IMR-90 (cell line): ENCODE data around the gene STOX2. TPM values are rescaled to one million over a fixed set of nuclear protein-coding genes. Genes with fewer than 3 reads are reported as not detected.

ENCODE experiments used
- ATAC-seq: fragments of 200-7000 bp; cut with Tn5 transposase; 2 replicates; pipeline ENCODE4 v1.9.1; 2020; ENCODE audit warnings: low read depth, mild to moderate bottlenecking, moderate library complexity
- BruUV-seq: library from RNA; stranded (reverse); fragments of 400-500 nt; replicated peaks from 2 replicates; lab custom pipeline; 2021; lab: Mats Ljungman, UMichigan
- CTCF ChIA-PET: fragments of 300-600 bp; formaldehyde crosslinking; extraction: SDS; loops from one replicate; lab custom pipeline; 2021; ENCODE audit warnings: antibody characterized with exemption; lab: Yijun Ruan, JAX
- POLR2A ChIA-PET: fragments of 300-600 bp; sonication (Branson Sonifier 250); formaldehyde crosslinking; loops from one replicate; lab custom pipeline; 2022; ENCODE audit warnings: antibody characterized with exemption; ENCODE audit not compliant: unreplicated experiment; lab: Charles Lee
- DNase-seq: peaks from one replicate; pipeline ENCODE4 v3.0.0; 2013
- H2AFZ ChIP-seq: replicated peaks from 2 replicates; pipeline ENCODE3; 2013; ENCODE audit warnings: low read length, mild to moderate bottlenecking; ENCODE audit not compliant: poor library complexity
- H2AK5ac ChIP-seq: 2 replicates; pipeline ENCODE4 v1.6.1; 2013; ENCODE audit warnings: low read depth, low read length, inconsistent platforms
- H2AK9ac ChIP-seq: replicated peaks from 2 replicates; pipeline ENCODE3; 2013; ENCODE audit warnings: mild to moderate bottlenecking, low read depth, low read length, moderate library complexity; ENCODE audit not compliant: poor library complexity
- H2BK120ac ChIP-seq: 2 replicates; pipeline ENCODE4 v1.6.1; 2013; ENCODE audit warnings: low read depth, low read length, inconsistent platforms
- H2BK15ac ChIP-seq: 3 replicates; pipeline ENCODE4 v1.6.1; 2013; ENCODE audit warnings: low read depth, low read length, inconsistent platforms
- H2BK20ac ChIP-seq: 2 replicates; pipeline ENCODE4 v1.6.1; 2013; ENCODE audit warnings: low read depth, mild to moderate bottlenecking, inconsistent platforms, low read length, moderate library complexity
- H2BK5ac ChIP-seq: 2 replicates; pipeline ENCODE4 v1.6.1; 2013; ENCODE audit warnings: mild to moderate bottlenecking, low read depth, low read length, inconsistent platforms; ENCODE audit not compliant: poor library complexity, severe bottlenecking
- H3K14ac ChIP-seq: replicated peaks from 2 replicates; pipeline ENCODE4 v1.6.1; 2013; ENCODE audit warnings: low read depth, low read length, inconsistent platforms
- H3K18ac ChIP-seq: 2 replicates; pipeline ENCODE4 v1.6.1; 2013; ENCODE audit warnings: low read depth, low read length, control low read depth
- H3K23ac ChIP-seq: 2 replicates; pipeline ENCODE4 v1.6.1; 2013; ENCODE audit warnings: low read depth, low read length, inconsistent platforms
- H3K27ac ChIP-seq: 2 replicates; pipeline ENCODE4 v1.5.1; 2013; ENCODE audit warnings: mild to moderate bottlenecking, control low read depth, low read length; ENCODE audit not compliant: insufficient read depth
- H3K27me3 ChIP-seq: 2 replicates; pipeline ENCODE4 v1.6.1; 2013; ENCODE audit warnings: low read length; ENCODE audit not compliant: control insufficient read depth, insufficient read depth
- H3K36me3 ChIP-seq: 2 replicates; pipeline ENCODE4 v1.6.1; 2013; ENCODE audit warnings: low read length, mixed read lengths; ENCODE audit not compliant: control insufficient read depth, insufficient read depth
- H3K4ac ChIP-seq: 2 replicates; pipeline ENCODE4 v1.6.1; 2013; ENCODE audit warnings: low read depth, low read length, inconsistent platforms
- H3K4me1 ChIP-seq: 2 replicates; pipeline ENCODE4 v1.6.1; 2013; ENCODE audit warnings: low read length, mixed read lengths; ENCODE audit not compliant: control insufficient read depth, insufficient read depth
- H3K4me2 ChIP-seq: 2 replicates; pipeline ENCODE4 v1.6.1; 2013; ENCODE audit warnings: low read depth, mild to moderate bottlenecking, control low read depth, low read length, moderate library complexity
- H3K4me3 ChIP-seq: 2 replicates; pipeline ENCODE4 v1.5.1; 2013; ENCODE audit warnings: low read depth, mild to moderate bottlenecking, control low read depth, low read length, moderate library complexity; ENCODE audit not compliant: insufficient read depth
- H3K56ac ChIP-seq: 2 replicates; pipeline ENCODE4 v1.6.1; 2013; ENCODE audit warnings: low read length, inconsistent platforms; ENCODE audit not compliant: insufficient read depth; ENCODE audit errors: extremely low read depth
- H3K79me1 ChIP-seq, 2 experiments: 2 replicates each; pipeline ENCODE4 v1.6.1; 2013; ENCODE audit warnings: low read length in 2 of 2, inconsistent platforms in 1 of 2, low read depth in 1 of 2
- H3K9ac ChIP-seq: 2 replicates; pipeline ENCODE4 v1.6.1; 2013; ENCODE audit warnings: low read depth, low read length, control low read depth
- H3K9me1 ChIP-seq: 2 replicates; pipeline ENCODE4 v1.6.1; 2013; ENCODE audit warnings: low read length, inconsistent platforms; ENCODE audit not compliant: insufficient read depth
- H3K9me3 ChIP-seq: 2 replicates; pipeline ENCODE4 v1.6.1; 2013; ENCODE audit warnings: low read length; ENCODE audit not compliant: control insufficient read depth, insufficient read depth
- H4K20me1 ChIP-seq: 2 replicates; pipeline ENCODE4 v1.6.1; 2013; ENCODE audit warnings: low read length, inconsistent platforms; ENCODE audit not compliant: insufficient read depth
- H4K5ac ChIP-seq: 2 replicates; pipeline ENCODE4 v1.6.1; 2013; ENCODE audit warnings: mild to moderate bottlenecking, low read depth, low read length, control low read depth
- H4K8ac ChIP-seq, 2 experiments: 2 replicates each; pipeline ENCODE4 v1.6.1; 2013; ENCODE audit warnings: low read depth in 2 of 2, low read length in 2 of 2, control low read depth in 1 of 2, inconsistent platforms in 1 of 2
- H4K91ac ChIP-seq: 2 replicates; pipeline ENCODE4 v1.6.1; 2013; ENCODE audit warnings: low read depth, low read length, inconsistent platforms; ENCODE audit not compliant: insufficient read depth
- BHLHE40 ChIP-seq: fragments of 150-350 bp; IDR thresholded peaks from 2 replicates; pipeline ENCODE4 v1.6.1; 2016; ENCODE audit warnings: mild to moderate bottlenecking, low read depth, low read length
- CEBPB ChIP-seq: IDR thresholded peaks from 2 replicates; pipeline ENCODE4 v1.6.1; 2012; ENCODE audit warnings: low read depth, low read length, improper control_type of control experiment
- CHD1 ChIP-seq: IDR thresholded peaks from 2 replicates; pipeline ENCODE4 v1.6.1; 2012; ENCODE audit warnings: low read depth, low read length, improper control_type of control experiment
- ELK1 ChIP-seq: fragments of 150-350 bp; IDR thresholded peaks from 2 replicates; pipeline ENCODE4 v1.6.1; 2016; ENCODE audit warnings: low read depth, mild to moderate bottlenecking, low read length, moderate library complexity, borderline replicate concordance
- FOS ChIP-seq: fragments of 150-350 bp; IDR thresholded peaks from 2 replicates; pipeline ENCODE4 v1.6.1; 2016; ENCODE audit warnings: low read depth, low read length
- MAFK ChIP-seq: IDR thresholded peaks from 2 replicates; pipeline ENCODE4 v1.6.1; 2012; ENCODE audit warnings: low read depth, low read length, improper control_type of control experiment
- MAZ ChIP-seq: IDR thresholded peaks from 2 replicates; pipeline ENCODE4 v1.6.1; 2012; ENCODE audit warnings: low read depth, mild to moderate bottlenecking, low read length, improper control_type of control experiment, moderate library complexity, borderline replicate concordance
- MXI1 ChIP-seq: IDR thresholded peaks from 2 replicates; pipeline ENCODE4 v1.6.1; 2012; ENCODE audit warnings: low read depth, mild to moderate bottlenecking, low read length, moderate library complexity, borderline replicate concordance
- NFE2L2 ChIP-seq: fragments of 150-350 bp; IDR thresholded peaks from 2 replicates; pipeline ENCODE4 v1.6.1; 2016; ENCODE audit warnings: low read depth, mild to moderate bottlenecking, low read length
- POLR2A ChIP-seq: IDR thresholded peaks from 2 replicates; pipeline ENCODE4 v1.6.1; 2012; ENCODE audit warnings: mild to moderate bottlenecking, low read depth, low read length
- RAD21 ChIP-seq: IDR thresholded peaks from 2 replicates; pipeline ENCODE4 v1.6.1; 2012; ENCODE audit warnings: low read length, improper control_type of control experiment
- RCOR1 ChIP-seq: IDR thresholded peaks from 2 replicates; pipeline ENCODE4 v1.6.1; 2012; ENCODE audit warnings: mild to moderate bottlenecking, low read length, improper control_type of control experiment; ENCODE audit not compliant: insufficient replicate concordance
- RFX5 ChIP-seq: IDR thresholded peaks from 2 replicates; pipeline ENCODE4 v1.8.0; 2012; ENCODE audit warnings: low read depth, mild to moderate bottlenecking, low read length, moderate library complexity
- WGBS, 2 experiments: methylation state at CpG; one replicate each; pipeline versions ENCODE4 v1.1.5 to v1.1.7; 2013; ENCODE audit warnings: missing lambda C conversion rate in 2 of 2; ENCODE audit not compliant: insufficient read length in 1 of 2; ENCODE audit errors: extremely low coverage in 2 of 2; 5-methylcytosine and 5-hydroxymethylcytosine counted together
- dilution Hi-C: fragments of 300-500 bp; cut with HindIII; formaldehyde crosslinking; loops from one replicate; pipeline ENCODE4 v1.14.3; 2018; ENCODE audit warnings: low sequenced_read_pairs; ENCODE audit not compliant: unreplicated experiment
- in situ Hi-C: fragments of 300-500 bp; cut with MboI; formaldehyde crosslinking; loops from 3 replicates; pipeline ENCODE4 v1.14.3; 2019; ENCODE audit warnings: low sequenced_read_pairs, inconsistent platforms, mixed read lengths
- intact Hi-C: fragments of 100-400 bp; cut with micrococcal nuclease; formaldehyde crosslinking; loops from 2 replicates; pipeline ENCODE4 v1.10.0; 2022
- polyA plus RNA-seq, 3 experiments: library from polyadenylated mRNA; depleted of rRNA; stranded (reverse); fragments of >200 nt; gene quantifications; 2 replicates each; pipeline ENCODE4 v1.2.3, GENCODE V29; 2012; ENCODE audit warnings: low replicate concordance in 1 of 3
- total RNA-seq: library from RNA; depleted of rRNA; stranded (reverse); fragments of >200 nt; gene quantifications from 2 replicates; pipeline ENCODE4 v1.2.3, GENCODE V29; 2012
- TF ChIP-seq, protein P1 (sequence below): conservative IDR thresholded peaks from 2 replicates; pipeline ENCODE4 v1.5.1; 2012; ENCODE audit warnings: mild to moderate bottlenecking, low read depth, low read length, improper control_type of control experiment

The STOX2 gene
- total and polyA plus RNA-seq, 2 of the 4 experiments (the other 2 are of a cell fraction): 1.1 to 5.4 TPM

- H2AFZ ChIP-seq: no peak overlapping the region
- no peak overlapping the region for H2BK20ac ChIP-seq
- no peak overlapping the region for H3K4ac ChIP-seq
- dilution Hi-C loops (no loop called here), intact Hi-C loops (no loop called here), in situ Hi-C loops (no loop called here)
- ATAC-seq: no peak; the same call in 1 of the 2 replicates
- H3K56ac ChIP-seq: no peak overlapping the region
- no peaks in the 10 kb centered on the region for H3K79me1 ChIP-seq
- no peaks in the 10 kb centered on the region for H4K20me1 ChIP-seq
- no peaks in the 10 kb centered on the region for H3K27me3 ChIP-seq
- H3K9me3 ChIP-seq: no peaks in the 10 kb centered on the region
- peak overlapping the region; percentile 24; the same call in 1 of the 2 replicates for H3K4me3 ChIP-seq
- no peak overlapping the region for H2BK15ac ChIP-seq
- no peaks in the 10 kb centered on the region for H3K36me3 ChIP-seq
- no peak overlapping the region for H3K14ac ChIP-seq
- BruUV-seq: no TSS peak
- no peak overlapping the region for H2BK5ac ChIP-seq
- H3K23ac ChIP-seq: no peak overlapping the region
- peaks cover 3% of the 10 kb centered on the region; the same call in 1 of the 2 replicates for H3K4me1 ChIP-seq
- H2BK120ac ChIP-seq: no peak overlapping the region
- peak overlapping the region; percentile 73 for H3K4me2 ChIP-seq
- no CpG with 5 or more reads among the region's 10 CpGs for WGBS, 2 experiments
- no peak overlapping the region for H2AK9ac ChIP-seq
- ChIA-PET POLR2A (no interaction called here), CTCF (interaction anchor here (0.6 kb wide), 1 partner anchor 80 kb away, joined by 3 read pairs; no protein-coding TSS in a partner anchor)
- H4K8ac ChIP-seq: no peak overlapping the region
- H3K9me1 ChIP-seq: no peaks in the 10 kb centered on the region
- H3K18ac ChIP-seq: no peak overlapping the region
- DNase-seq: no peak
- H4K5ac ChIP-seq: no peak overlapping the region
- H2AK5ac ChIP-seq: no peak overlapping the region
- no peak for TF ChIP-seq CEBPB
- no peak for TF ChIP-seq ELK1
- no peak for TF ChIP-seq CHD1
- TF ChIP-seq MAZ: no peak
- no peak for TF ChIP-seq BHLHE40
- no peak for TF ChIP-seq FOS
- no peak for TF ChIP-seq MAFK
- no peak for TF ChIP-seq RCOR1
- TF ChIP-seq, protein P1, sequence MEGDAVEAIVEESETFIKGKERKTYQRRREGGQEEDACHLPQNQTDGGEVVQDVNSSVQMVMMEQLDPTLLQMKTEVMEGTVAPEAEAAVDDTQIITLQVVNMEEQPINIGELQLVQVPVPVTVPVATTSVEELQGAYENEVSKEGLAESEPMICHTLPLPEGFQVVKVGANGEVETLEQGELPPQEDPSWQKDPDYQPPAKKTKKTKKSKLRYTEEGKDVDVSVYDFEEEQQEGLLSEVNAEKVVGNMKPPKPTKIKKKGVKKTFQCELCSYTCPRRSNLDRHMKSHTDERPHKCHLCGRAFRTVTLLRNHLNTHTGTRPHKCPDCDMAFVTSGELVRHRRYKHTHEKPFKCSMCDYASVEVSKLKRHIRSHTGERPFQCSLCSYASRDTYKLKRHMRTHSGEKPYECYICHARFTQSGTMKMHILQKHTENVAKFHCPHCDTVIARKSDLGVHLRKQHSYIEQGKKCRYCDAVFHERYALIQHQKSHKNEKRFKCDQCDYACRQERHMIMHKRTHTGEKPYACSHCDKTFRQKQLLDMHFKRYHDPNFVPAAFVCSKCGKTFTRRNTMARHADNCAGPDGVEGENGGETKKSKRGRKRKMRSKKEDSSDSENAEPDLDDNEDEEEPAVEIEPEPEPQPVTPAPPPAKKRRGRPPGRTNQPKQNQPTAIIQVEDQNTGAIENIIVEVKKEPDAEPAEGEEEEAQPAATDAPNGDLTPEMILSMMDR: no peak
- TF ChIP-seq MXI1: no peak
- no peak for TF ChIP-seq NFE2L2
- no peak for TF ChIP-seq RFX5
- TF ChIP-seq RAD21: no peak
- TF ChIP-seq POLR2A: no peak
- no peak overlapping the region for H3K9ac ChIP-seq
- H3K27ac ChIP-seq: no peak overlapping the region
- H4K91ac ChIP-seq: no peak overlapping the region
These were observed 54.4 kb downstream of the STOX2 start for GRCh38 chr4:183959319-183960045.
